DND-41 (cell line): ENCODE measurements around the gene PIPOX.

Source experiments
- CTCF ChIP-seq: IDR thresholded peaks from 2 replicates; pipeline ENCODE4 v1.5.1; 2012; ENCODE audit warnings: borderline replicate concordance, low read length, moderate library complexity, mild to moderate bottlenecking; ENCODE audit not compliant: poor library complexity, severe bottlenecking; ENCODE audit errors: extremely low read depth
- EZH2 ChIP-seq: IDR thresholded peaks from 3 replicates; pipeline ENCODE4 v1.6.1; 2012; ENCODE audit warnings: borderline replicate concordance, low read depth, mild to moderate bottlenecking, moderate library complexity, low read length, inconsistent platforms; ENCODE audit not compliant: severe bottlenecking

- TF ChIP-seq CTCF (no peak), EZH2 (no peak)
Observed at GRCh38 chr17:29005936-29006511, 36.9 kb upstream of the PIPOX start, which contains the start of gene SEZ6.
